ENCODE results near the gene HS6ST1. TPM values are rescaled to one million over a fixed set of nuclear protein-coding genes. Genes with fewer than 3 reads are reported as not detected.

HS6ST1 gene
- polyA plus RNA-seq, 4 donors, result 80.9 to 114 (median 96.5) TPM

DNA sequence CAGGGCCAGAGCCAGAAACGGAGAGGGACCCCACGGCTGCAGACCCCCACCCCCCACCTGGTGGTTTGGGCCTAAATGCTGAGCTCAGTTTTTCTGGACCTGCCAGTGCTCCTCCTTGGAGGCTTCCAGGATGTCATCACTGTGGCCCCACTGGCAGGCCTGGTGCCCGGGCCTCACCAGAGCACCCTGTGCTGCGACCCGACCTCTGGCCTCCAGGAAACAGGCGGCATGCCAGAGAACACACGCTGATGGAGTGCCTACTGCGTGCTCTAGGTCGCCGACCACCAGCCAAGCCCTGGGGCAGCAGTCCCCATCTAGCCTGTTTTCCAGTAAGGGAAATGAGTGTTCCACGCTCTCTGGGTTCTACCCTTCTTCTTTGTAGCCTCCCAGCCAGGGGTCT is 33.8 kb downstream of the HS6ST1 start:
- no peak for DNase-seq (ENCODE audit: low read depth in 4 of 4, low spot score in 2 of 4)

- DNase-seq (ENCODE audit: low read depth in 4 of 4, low spot score in 2 of 4), result no peak
Observed at GRCh38 chr2:128284037-128284441, 34.6 kb downstream of the HS6ST1 start.

DNA sequence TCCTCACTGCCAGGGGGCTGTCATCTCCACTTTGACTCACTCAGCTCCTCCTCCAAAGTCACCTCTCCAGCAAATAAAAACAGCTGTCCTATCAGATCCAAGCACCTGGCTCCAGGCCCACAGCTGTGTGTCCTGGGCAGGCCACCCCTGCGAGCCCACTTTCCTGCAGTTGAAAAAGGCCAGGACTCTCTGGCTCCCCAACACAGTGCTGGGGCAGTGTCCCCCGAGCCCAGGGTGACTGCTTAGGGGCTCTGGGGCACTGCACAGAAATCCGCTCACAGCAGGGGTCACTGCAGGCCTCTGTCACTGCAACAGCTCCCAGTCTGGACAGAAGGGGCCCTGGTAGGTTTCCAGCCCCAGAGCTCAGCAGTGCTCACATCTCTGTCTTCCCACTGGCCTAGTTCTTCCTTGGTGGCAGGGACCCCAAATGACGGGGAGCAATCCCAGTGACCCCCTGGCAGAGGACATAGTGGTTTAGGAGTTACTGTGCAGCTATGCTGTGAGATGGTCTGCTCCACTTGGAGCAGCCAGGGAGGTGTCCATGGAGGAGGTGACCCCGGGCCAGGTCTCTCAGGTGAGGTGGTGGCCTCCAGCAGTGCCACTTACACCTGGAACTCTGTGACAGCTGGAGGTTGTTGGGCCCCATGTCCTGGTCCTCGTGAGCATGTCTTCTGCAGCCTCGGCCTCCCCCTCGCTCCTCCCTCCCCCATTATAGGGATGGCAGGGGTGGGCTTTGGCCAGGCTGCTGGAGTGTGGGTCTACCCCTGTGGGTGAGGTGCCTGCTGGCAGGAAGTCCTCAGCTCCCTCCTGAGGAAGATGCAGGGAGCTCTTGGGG is 35.5 kb downstream of the HS6ST1 start:
- no peak for DNase-seq (ENCODE audit: low read depth in 4 of 4, low spot score in 2 of 4)

DNA sequence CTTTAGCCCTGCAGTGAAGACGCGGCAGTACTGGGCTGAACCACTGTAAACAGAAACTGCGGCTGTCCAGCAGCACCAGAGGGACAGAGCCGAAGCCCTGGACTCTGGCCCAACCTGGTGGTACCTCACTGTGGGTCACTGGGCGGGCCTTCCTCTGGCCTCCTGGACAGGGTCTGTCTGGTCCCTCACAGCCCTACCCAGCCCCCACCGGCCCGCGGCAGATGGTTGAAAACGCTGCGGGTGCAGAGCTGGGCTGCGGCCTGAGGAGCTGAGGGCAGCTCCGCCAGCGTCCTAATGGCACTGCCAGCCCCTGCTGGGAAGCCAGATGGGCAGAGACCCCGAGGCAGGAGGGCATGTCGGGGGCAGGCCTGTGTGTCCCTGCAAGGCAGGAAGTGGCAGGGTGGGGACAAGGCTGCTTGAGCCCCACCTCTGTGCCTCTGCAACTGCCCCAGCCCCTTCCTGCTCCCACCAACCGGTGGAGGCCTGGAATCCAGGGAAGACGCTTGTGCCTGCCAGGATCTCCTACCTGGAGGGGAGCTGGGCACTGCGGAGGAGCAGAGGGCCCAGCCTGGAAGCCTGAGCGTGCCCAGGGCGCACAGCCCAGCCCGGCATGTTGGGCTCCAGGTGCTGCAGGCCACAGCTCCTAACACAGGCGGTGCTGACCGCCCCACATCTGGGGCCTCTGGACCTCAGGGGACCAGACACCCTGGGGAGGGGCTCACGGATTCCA is 36.3 kb downstream of the HS6ST1 start:
- no peak for DNase-seq (ENCODE audit: low read depth in 4 of 4, low spot score in 2 of 4)

- no peak for DNase-seq (ENCODE audit: low read depth in 4 of 4, low spot score in 2 of 4)
Observed at GRCh38 chr2:128281852-128282245, 36.8 kb downstream of the HS6ST1 start.

DNA sequence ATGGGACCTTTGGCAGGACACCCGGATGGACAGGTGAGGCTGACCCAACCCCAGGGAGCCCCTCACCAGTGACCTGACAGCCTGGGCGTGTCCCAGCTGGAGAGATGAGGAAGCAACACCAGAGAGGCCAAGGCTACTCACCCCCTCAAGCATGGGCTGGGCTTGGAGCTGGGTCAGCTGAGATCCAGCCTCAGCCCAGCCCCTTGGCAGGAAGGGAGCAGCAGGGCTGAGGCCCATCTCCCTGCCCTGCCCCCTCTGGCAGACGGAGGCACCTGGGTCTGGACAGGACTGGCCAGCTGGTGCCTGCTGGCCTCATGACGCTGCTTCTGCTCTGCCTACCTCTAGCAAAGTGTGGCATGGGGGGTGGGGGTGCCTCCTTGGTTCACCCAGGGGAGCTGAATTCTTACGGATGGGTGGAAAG is 37.8 kb downstream of the HS6ST1 start:
- no peak for DNase-seq (ENCODE audit: low read depth in 4 of 4, low spot score in 2 of 4)

DNA sequence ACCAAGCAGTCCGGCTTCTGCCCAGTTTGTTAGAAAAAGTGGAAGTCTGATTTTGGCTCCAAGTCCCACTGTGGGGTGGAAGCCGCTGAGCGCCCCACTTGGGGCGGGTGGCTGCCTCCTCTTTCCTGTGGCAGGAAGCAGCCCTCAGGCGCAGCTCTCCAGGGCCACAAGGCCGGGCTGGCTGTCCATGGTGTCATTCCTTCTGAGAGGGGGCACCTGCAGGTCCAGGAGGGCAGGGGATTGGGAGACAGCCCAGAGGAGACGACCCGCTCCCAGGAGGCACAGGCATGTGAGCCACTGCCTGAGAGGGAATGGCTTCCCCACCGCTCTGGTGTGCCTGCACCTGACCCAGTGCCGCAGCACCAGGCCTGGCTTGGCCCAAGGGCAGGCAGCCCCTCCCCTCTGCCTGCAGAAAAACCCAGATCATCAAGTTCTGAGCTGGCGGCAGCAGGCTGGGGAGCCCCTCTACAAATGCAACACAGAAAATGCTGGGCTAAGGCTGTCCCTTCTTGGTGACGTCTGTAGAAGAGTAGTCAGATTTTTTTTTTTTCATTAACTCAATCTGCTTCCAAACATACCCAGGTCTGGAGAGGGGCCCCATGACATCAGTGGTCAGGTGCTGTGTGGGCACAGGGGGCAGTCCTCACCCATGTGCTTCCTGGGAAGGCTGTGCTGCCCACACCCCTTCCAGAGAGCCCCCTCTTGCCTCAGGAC is 38.4 kb downstream of the HS6ST1 start:
- no peak for DNase-seq (ENCODE audit: low read depth in 4 of 4, low spot score in 2 of 4)

DNA sequence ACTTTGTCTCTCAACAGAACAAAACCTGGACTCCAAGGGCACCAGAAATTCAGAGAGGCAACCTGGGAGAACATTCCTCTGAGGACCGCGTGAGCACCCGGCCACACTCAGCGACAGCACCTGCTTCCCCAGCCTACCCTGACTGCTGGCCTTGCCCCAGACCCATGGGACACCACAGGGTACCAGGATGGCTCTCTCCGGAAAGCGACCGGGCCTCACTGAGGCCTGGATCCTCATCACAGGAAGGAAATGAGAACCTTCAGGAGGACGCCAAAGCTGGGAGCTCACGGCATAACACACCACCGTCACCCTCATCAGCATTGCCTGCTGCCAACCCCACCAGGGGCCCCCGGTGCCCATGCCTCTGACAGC is 38.9 kb downstream of the HS6ST1 start:
- no peak for DNase-seq (ENCODE audit: low read depth in 4 of 4, low spot score in 2 of 4)

GRCh38 chr2:128279009-128279408 is 39.7 kb downstream of the HS6ST1 start:
- DNase-seq (ENCODE audit: low read depth in 4 of 4, low spot score in 2 of 4), result no peak

GRCh38 chr2:128277961-128278681 is 40.5 kb downstream of the HS6ST1 start:
- no peak for DNase-seq (ENCODE audit: low read depth in 4 of 4, low spot score in 2 of 4)

DNA sequence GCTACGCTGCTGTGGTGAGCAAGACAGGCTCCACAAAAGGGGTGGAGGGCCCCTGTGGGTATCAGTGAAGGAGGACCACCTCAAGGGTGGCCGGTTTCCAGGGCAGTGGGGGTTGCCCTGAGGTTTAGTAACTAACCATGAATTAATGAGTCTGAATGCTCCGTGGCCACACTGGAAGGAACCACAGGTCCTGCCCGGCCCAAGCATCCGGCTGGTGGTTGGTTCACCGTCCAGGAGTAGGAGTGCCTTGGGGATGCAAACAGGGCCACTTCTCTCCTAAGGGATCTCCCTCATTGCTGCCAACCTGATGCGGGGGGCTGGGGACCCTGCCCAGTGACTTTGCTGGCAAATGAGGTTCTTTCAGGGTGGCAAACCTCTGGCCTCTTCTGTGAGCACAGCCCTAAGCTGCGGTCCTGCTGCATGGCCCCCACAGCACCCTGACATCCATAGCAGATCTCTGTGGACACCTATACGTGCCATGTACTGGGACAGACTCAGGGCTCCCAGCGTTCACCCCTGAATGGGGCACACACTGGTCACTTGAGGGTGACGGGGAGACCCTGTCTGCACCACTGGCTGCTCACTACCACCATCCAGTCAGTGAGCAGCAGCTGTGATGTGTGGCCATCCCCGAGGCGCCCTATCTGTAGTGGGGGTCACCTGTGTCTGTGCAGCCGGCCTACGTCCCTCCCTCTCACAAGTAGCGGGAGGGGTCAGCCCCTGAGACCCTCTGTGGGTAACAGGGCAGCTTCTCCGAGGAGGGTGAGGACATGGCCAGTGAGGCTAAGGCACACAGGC is 41.6 kb downstream of the HS6ST1 start:
- no peak for DNase-seq (ENCODE audit: low read depth in 4 of 4, low spot score in 2 of 4)

- DNase-seq (ENCODE audit: low read depth in 4 of 4, low spot score in 2 of 4), result no peak
Observed at GRCh38 chr2:128275498-128276045, 43.1 kb downstream of the HS6ST1 start.

- no peak for DNase-seq (ENCODE audit: low read depth in 4 of 4, low spot score in 2 of 4)
Observed at GRCh38 chr2:128274218-128274617, 44.5 kb downstream of the HS6ST1 start.

GRCh38 chr2:128273469-128274081 is 45.1 kb downstream of the HS6ST1 start:
- DNase-seq (ENCODE audit: low read depth in 4 of 4, low spot score in 2 of 4), result no peak

- no peak for DNase-seq (ENCODE audit: low read depth in 4 of 4, low spot score in 2 of 4)
Observed at GRCh38 chr2:128272601-128273468, 45.8 kb downstream of the HS6ST1 start.

GRCh38 chr2:128271911-128272600 is 46.6 kb downstream of the HS6ST1 start:
- DNase-seq (ENCODE audit: low read depth in 4 of 4, low spot score in 2 of 4), result no peak

GRCh38 chr2:128271597-128271910 is 47.1 kb downstream of the HS6ST1 start:
- no peak for DNase-seq (ENCODE audit: low read depth in 4 of 4, low spot score in 2 of 4)
